IMR-90 (cell line): ENCODE measurements around the gene NUBP1. TPM values are rescaled to one million over a fixed set of nuclear protein-coding genes. Genes with fewer than 3 reads are reported as not detected.

Experiments
- ATAC-seq: fragments of 200-7000 bp; cut with Tn5 transposase; 2 replicates; pipeline ENCODE4 v1.9.1; 2020; ENCODE audit warnings: low read depth, mild to moderate bottlenecking, moderate library complexity
- BruUV-seq: library from RNA; stranded (reverse); fragments of 400-500 nt; replicated peaks from 2 replicates; lab custom pipeline; 2021; lab: Mats Ljungman, UMichigan
- CTCF ChIA-PET: fragments of 300-600 bp; formaldehyde crosslinking; extraction: SDS; loops from one replicate; lab custom pipeline; 2021; ENCODE audit warnings: antibody characterized with exemption; lab: Yijun Ruan, JAX
- POLR2A ChIA-PET: fragments of 300-600 bp; sonication (Branson Sonifier 250); formaldehyde crosslinking; loops from one replicate; lab custom pipeline; 2022; ENCODE audit warnings: antibody characterized with exemption; ENCODE audit not compliant: unreplicated experiment; lab: Charles Lee
- DNase-seq: peaks from one replicate; pipeline ENCODE4 v3.0.0; 2013
- H2AFZ ChIP-seq: replicated peaks from 2 replicates; pipeline ENCODE3; 2013; ENCODE audit warnings: low read length, mild to moderate bottlenecking; ENCODE audit not compliant: poor library complexity
- H2AK5ac ChIP-seq: 2 replicates; pipeline ENCODE4 v1.6.1; 2013; ENCODE audit warnings: low read depth, low read length, inconsistent platforms
- H2AK9ac ChIP-seq: replicated peaks from 2 replicates; pipeline ENCODE3; 2013; ENCODE audit warnings: mild to moderate bottlenecking, low read depth, low read length, moderate library complexity; ENCODE audit not compliant: poor library complexity
- H2BK120ac ChIP-seq: 2 replicates; pipeline ENCODE4 v1.6.1; 2013; ENCODE audit warnings: low read depth, low read length, inconsistent platforms
- H2BK15ac ChIP-seq: 3 replicates; pipeline ENCODE4 v1.6.1; 2013; ENCODE audit warnings: low read depth, low read length, inconsistent platforms
- H2BK20ac ChIP-seq: 2 replicates; pipeline ENCODE4 v1.6.1; 2013; ENCODE audit warnings: low read depth, mild to moderate bottlenecking, inconsistent platforms, low read length, moderate library complexity
- H2BK5ac ChIP-seq: 2 replicates; pipeline ENCODE4 v1.6.1; 2013; ENCODE audit warnings: mild to moderate bottlenecking, low read depth, low read length, inconsistent platforms; ENCODE audit not compliant: poor library complexity, severe bottlenecking
- H3K14ac ChIP-seq: replicated peaks from 2 replicates; pipeline ENCODE4 v1.6.1; 2013; ENCODE audit warnings: low read depth, low read length, inconsistent platforms
- H3K18ac ChIP-seq: 2 replicates; pipeline ENCODE4 v1.6.1; 2013; ENCODE audit warnings: low read depth, low read length, control low read depth
- H3K23ac ChIP-seq: 2 replicates; pipeline ENCODE4 v1.6.1; 2013; ENCODE audit warnings: low read depth, low read length, inconsistent platforms
- H3K27ac ChIP-seq: 2 replicates; pipeline ENCODE4 v1.5.1; 2013; ENCODE audit warnings: mild to moderate bottlenecking, control low read depth, low read length; ENCODE audit not compliant: insufficient read depth
- H3K27me3 ChIP-seq: 2 replicates; pipeline ENCODE4 v1.6.1; 2013; ENCODE audit warnings: low read length; ENCODE audit not compliant: control insufficient read depth, insufficient read depth
- H3K36me3 ChIP-seq: 2 replicates; pipeline ENCODE4 v1.6.1; 2013; ENCODE audit warnings: low read length, mixed read lengths; ENCODE audit not compliant: control insufficient read depth, insufficient read depth
- H3K4ac ChIP-seq: 2 replicates; pipeline ENCODE4 v1.6.1; 2013; ENCODE audit warnings: low read depth, low read length, inconsistent platforms
- H3K4me1 ChIP-seq: 2 replicates; pipeline ENCODE4 v1.6.1; 2013; ENCODE audit warnings: low read length, mixed read lengths; ENCODE audit not compliant: control insufficient read depth, insufficient read depth
- H3K4me2 ChIP-seq: 2 replicates; pipeline ENCODE4 v1.6.1; 2013; ENCODE audit warnings: low read depth, mild to moderate bottlenecking, control low read depth, low read length, moderate library complexity
- H3K4me3 ChIP-seq: 2 replicates; pipeline ENCODE4 v1.5.1; 2013; ENCODE audit warnings: low read depth, mild to moderate bottlenecking, control low read depth, low read length, moderate library complexity; ENCODE audit not compliant: insufficient read depth
- H3K56ac ChIP-seq: 2 replicates; pipeline ENCODE4 v1.6.1; 2013; ENCODE audit warnings: low read length, inconsistent platforms; ENCODE audit not compliant: insufficient read depth; ENCODE audit errors: extremely low read depth
- H3K79me1 ChIP-seq, 2 experiments: 2 replicates each; pipeline ENCODE4 v1.6.1; 2013; ENCODE audit warnings: low read length in 2 of 2, inconsistent platforms in 1 of 2, low read depth in 1 of 2
- H3K9ac ChIP-seq: 2 replicates; pipeline ENCODE4 v1.6.1; 2013; ENCODE audit warnings: low read depth, low read length, control low read depth
- H3K9me1 ChIP-seq: 2 replicates; pipeline ENCODE4 v1.6.1; 2013; ENCODE audit warnings: low read length, inconsistent platforms; ENCODE audit not compliant: insufficient read depth
- H3K9me3 ChIP-seq: 2 replicates; pipeline ENCODE4 v1.6.1; 2013; ENCODE audit warnings: low read length; ENCODE audit not compliant: control insufficient read depth, insufficient read depth
- H4K20me1 ChIP-seq: 2 replicates; pipeline ENCODE4 v1.6.1; 2013; ENCODE audit warnings: low read length, inconsistent platforms; ENCODE audit not compliant: insufficient read depth
- H4K5ac ChIP-seq: 2 replicates; pipeline ENCODE4 v1.6.1; 2013; ENCODE audit warnings: mild to moderate bottlenecking, low read depth, low read length, control low read depth
- H4K8ac ChIP-seq, 2 experiments: 2 replicates each; pipeline ENCODE4 v1.6.1; 2013; ENCODE audit warnings: low read depth in 2 of 2, low read length in 2 of 2, control low read depth in 1 of 2, inconsistent platforms in 1 of 2
- H4K91ac ChIP-seq: 2 replicates; pipeline ENCODE4 v1.6.1; 2013; ENCODE audit warnings: low read depth, low read length, inconsistent platforms; ENCODE audit not compliant: insufficient read depth
- FOS ChIP-seq: fragments of 150-350 bp; IDR thresholded peaks from 2 replicates; pipeline ENCODE4 v1.6.1; 2016; ENCODE audit warnings: low read depth, low read length
- POLR2A ChIP-seq: IDR thresholded peaks from 2 replicates; pipeline ENCODE4 v1.6.1; 2012; ENCODE audit warnings: mild to moderate bottlenecking, low read depth, low read length
- RCOR1 ChIP-seq: IDR thresholded peaks from 2 replicates; pipeline ENCODE4 v1.6.1; 2012; ENCODE audit warnings: mild to moderate bottlenecking, low read length, improper control_type of control experiment; ENCODE audit not compliant: insufficient replicate concordance
- RFX5 ChIP-seq: IDR thresholded peaks from 2 replicates; pipeline ENCODE4 v1.8.0; 2012; ENCODE audit warnings: low read depth, mild to moderate bottlenecking, low read length, moderate library complexity
- SMC3 ChIP-seq: fragments of 150-350 bp; IDR thresholded peaks from 2 replicates; pipeline ENCODE4 v1.6.1; 2016; ENCODE audit warnings: low read depth, mild to moderate bottlenecking, antibody characterized with exemption, low read length, moderate library complexity
- WGBS, 2 experiments: methylation state at CpG; one replicate each; pipeline versions ENCODE4 v1.1.5 to v1.1.7; 2013; ENCODE audit warnings: missing lambda C conversion rate in 2 of 2; ENCODE audit not compliant: insufficient read length in 1 of 2; ENCODE audit errors: extremely low coverage in 2 of 2; 5-methylcytosine and 5-hydroxymethylcytosine counted together
- dilution Hi-C: fragments of 300-500 bp; cut with HindIII; formaldehyde crosslinking; loops from one replicate; pipeline ENCODE4 v1.14.3; 2018; ENCODE audit warnings: low sequenced_read_pairs; ENCODE audit not compliant: unreplicated experiment
- in situ Hi-C: fragments of 300-500 bp; cut with MboI; formaldehyde crosslinking; loops from 3 replicates; pipeline ENCODE4 v1.14.3; 2019; ENCODE audit warnings: low sequenced_read_pairs, inconsistent platforms, mixed read lengths
- intact Hi-C: fragments of 100-400 bp; cut with micrococcal nuclease; formaldehyde crosslinking; loops from 2 replicates; pipeline ENCODE4 v1.10.0; 2022
- polyA plus RNA-seq, 3 experiments: library from polyadenylated mRNA; depleted of rRNA; stranded (reverse); fragments of >200 nt; gene quantifications; 2 replicates each; pipeline ENCODE4 v1.2.3, GENCODE V29; 2012; ENCODE audit warnings: low replicate concordance in 1 of 3
- total RNA-seq: library from RNA; depleted of rRNA; stranded (reverse); fragments of >200 nt; gene quantifications from 2 replicates; pipeline ENCODE4 v1.2.3, GENCODE V29; 2012

NUBP1 gene
- total and polyA plus RNA-seq, 2 of the 4 experiments (the other 2 are of a cell fraction), result 28.0 to 31.5 TPM

GRCh38 chr16:10699756-10700155 lies 43.9 kb upstream of the NUBP1 start:
- Histone ChIP-seq H3K4ac (no peak overlapping the region), H4K91ac (no peak overlapping the region), H2BK15ac (no peak overlapping the region), H3K14ac (no peak overlapping the region), H3K9ac (no peak overlapping the region), H3K56ac (no peak overlapping the region), H4K5ac (no peak overlapping the region), H3K27ac (no peak overlapping the region), H3K79me1 (no peaks in the 10 kb centered on the region), H4K8ac (no peak overlapping the region), H2AFZ (no peak overlapping the region), H2BK5ac (no peak overlapping the region), H3K27me3 (no peaks in the 10 kb centered on the region), H3K4me3 (no peak overlapping the region), H3K4me1 (no peaks in the 10 kb centered on the region), H3K9me1 (no peaks in the 10 kb centered on the region), H3K36me3 (no peaks in the 10 kb centered on the region), H2BK20ac (no peak overlapping the region), H2AK9ac (no peak overlapping the region), H2AK5ac (no peak overlapping the region), H3K9me3 (no peaks in the 10 kb centered on the region), H3K4me2 (no peak overlapping the region), H3K23ac (no peak overlapping the region), H2BK120ac (no peak overlapping the region), H3K18ac (no peak overlapping the region), H4K20me1 (no peaks in the 10 kb centered on the region)
- intact Hi-C loops, result no loop called here
- no peak for ATAC-seq
- in situ Hi-C loops, result no loop called here
- dilution Hi-C loops, result no loop called here
- WGBS, 2 experiments, result no CpG with 5 or more reads among the region's 1 CpG
- DNase-seq, result no peak
- TF ChIP-seq FOS, result no peak
- TF ChIP-seq POLR2A, result no peak
- TF ChIP-seq SMC3, result no peak
- no peak for TF ChIP-seq RCOR1
- TF ChIP-seq RFX5, result no peak
- CTCF ChIA-PET, result no interaction called here
- POLR2A ChIA-PET, result no interaction called here
- BruUV-seq, result no TSS peak
